HG03196 (cell line): ENCODE results near the gene TBC1D8B.
A peak's percentile ranks its signal among the peaks of the same experiment; 100 is the strongest.
"Not testable (repeated sequence)": the region's sequence is repeated elsewhere in the genome, so short reads cannot be mapped to it uniquely, and the experiment has no call there.

ENCODE experiments used
- ATAC-seq: cut with Tn5 transposase; IDR thresholded peaks from one replicate; pipeline ENCODE4 v1.9.1; 2021; ENCODE audit not compliant: unreplicated experiment

TBC1D8B gene

DNA sequence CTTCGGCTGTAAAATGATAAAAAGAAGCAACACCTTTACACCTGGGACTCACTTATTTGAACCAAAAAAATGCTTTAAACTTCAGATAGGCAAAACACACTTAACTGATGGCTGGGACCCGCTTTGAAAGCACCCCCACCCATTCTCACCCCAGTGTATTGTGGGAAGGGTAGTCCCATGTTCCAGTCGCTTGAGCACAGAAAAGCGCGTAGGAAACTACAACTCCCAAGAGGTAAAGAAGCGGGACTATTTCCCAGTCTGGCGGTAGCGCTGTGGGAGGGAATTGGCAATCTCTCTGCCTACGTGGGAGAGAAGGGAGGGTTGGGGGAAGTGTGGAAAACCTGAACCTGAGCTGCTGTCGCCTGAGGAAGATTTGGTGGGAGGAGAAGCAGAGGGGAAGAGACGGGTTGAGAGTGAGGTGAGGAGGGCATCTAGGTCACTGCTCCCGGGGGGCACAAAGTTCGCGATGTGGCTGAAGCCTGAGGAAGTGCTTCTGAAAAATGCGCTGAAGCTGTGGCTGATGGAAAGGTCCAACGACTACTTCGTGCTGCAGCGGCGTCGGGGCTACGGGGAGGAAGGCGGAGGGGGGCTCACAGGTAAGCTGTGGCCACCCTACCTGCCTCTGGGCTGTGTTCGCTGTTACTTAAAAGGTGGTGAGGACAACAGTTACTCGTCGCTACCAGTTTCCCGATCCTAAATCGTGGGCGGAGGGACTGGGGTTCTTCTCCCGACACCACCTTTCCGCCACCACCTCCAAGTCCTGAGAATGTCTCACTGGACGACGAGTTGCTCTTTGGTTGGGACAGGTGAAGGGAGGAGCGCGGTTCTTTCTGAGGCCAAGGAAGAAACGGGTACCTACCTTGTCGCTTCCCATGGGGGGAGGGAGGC, at the start of gene TBC1D8B:
TBC1D8B (plus strand) TSS at position 286 of the 888 bp plus-strand sequence; CDS start at position 467, 181 bp downstream.
- peak; percentile 97 for ATAC-seq

DNA sequence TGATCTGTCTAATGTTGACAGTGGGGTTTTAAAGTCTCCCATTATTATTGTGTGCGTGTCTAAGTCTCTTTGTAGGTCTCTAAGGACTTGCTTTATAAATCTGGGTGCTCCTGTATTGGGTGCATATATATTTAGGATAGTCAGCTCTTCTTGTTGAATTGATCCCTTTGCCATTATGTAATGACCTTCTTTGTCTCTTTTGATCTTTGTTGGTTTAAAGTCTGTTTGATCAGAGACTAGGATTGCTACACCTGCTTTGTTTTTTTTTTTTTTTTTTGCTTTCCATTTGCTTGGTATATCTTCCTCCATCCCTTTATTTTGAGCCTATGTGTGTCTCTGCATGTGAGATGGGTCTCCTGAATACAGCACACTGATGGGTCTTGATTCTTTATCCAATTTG, 33.2 kb upstream of the TBC1D8B start:
- not testable (repeated sequence) for ATAC-seq

DNA sequence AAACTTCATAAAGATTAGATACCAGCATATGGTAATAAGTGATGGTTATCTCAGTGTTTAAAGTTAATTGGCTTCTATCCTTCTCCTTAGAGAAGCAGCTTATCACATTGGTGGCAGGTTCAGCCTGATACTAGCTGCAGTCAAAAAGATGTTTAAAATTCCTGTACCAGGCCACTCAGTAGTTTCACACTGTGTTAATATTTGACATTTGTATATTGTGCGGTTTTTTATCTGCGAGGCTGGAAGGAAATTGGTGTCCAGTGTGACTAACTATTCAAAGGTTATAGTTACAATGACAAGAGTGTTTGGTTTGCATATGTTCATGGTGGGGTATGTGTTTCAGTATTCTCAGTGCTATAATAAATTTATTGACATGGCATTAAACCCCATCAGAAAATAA, 27.5 kb upstream of the TBC1D8B start:
- no peak for ATAC-seq

DNA sequence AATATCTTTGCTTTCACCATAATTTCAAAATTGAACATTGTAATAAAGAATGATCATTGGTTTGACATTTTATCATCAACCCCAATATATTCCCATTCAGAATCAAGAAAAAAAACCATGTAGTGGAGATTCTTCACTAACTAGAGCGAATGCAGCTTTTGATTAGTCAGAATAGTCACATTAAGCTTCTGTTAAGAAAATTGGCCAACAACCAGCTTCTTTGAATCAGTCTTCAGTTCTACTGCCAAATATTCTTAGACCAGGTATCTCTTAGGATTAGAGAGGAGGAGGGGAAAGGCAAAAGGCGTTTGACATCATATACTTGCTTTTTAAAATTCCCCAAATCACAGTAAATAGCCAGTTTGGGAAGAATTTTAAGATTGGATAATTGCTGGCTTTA, 22.2 kb upstream of the TBC1D8B start:
- ATAC-seq, result no peak

DNA sequence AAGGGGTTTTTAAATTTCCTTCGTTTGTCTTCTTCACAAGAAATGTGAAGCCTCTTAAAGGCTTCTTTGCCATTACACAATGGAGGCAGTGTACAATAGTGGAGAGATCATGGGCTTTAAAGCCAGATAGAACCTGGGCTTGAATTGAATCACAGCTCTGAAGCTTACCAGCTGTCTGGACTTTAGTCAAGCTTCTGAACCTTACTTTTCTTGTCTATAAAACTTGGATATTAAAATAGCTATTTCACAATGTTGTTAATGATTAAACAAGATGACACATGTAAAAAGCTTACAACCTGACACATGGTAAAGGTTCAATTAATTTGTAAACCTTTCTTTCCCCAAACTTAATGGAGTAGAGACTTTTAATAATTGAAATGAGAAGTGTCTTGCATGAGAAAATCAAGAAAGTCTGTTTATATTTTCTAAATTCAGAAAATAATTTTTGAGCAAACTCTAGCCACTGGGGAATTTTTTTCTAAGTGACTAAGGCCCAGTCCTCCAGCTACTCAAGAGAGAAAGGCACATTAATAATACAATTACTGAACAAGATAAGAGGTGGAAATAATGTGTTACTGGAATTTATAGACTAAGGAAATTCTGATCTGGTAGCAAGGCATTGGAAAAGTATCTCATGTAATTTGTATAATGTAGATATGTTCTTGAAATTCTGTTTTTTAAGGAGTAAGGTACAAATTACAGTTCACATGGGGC, 21.7 kb upstream of the TBC1D8B start:
- ATAC-seq, result no peak

DNA sequence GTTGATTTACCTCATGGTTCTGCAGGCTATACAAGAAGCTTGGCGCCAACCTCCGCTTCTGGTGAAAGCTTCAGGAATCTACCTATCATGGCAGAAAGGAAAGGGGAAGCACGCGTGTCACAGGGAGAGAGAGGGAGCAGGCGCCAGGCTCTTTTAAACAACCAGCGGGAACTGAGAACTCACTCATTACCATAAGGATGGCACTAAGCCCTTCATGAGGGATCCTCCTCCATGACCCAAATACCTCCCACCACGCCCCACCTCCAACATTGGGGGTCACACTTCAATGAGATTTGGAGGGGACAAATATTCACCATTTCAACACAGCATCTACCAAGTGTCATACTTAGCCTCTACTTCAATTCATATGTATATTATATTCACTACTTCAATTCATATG, 18.8 kb upstream of the TBC1D8B start:
- ATAC-seq, result no peak

DNA sequence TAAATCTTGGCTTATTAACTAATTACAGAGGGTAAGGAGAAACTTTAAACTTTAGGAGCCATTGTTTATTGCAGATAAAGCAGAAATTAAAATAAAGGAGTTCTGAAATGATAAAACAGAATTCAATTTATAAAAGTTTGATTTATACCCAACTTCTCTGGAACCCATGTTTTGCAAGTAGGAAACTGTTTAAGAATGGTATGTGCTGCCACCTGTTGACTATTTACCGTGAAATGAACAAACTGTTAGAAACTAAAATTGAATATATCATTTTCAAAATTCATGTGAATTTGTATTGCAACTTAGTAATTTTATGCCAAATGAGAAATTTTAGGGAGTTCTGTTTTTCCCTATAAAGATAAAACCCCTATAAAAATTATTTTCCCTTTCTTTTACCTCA, 11.0 kb upstream of the TBC1D8B start:
- ATAC-seq, result no peak

DNA sequence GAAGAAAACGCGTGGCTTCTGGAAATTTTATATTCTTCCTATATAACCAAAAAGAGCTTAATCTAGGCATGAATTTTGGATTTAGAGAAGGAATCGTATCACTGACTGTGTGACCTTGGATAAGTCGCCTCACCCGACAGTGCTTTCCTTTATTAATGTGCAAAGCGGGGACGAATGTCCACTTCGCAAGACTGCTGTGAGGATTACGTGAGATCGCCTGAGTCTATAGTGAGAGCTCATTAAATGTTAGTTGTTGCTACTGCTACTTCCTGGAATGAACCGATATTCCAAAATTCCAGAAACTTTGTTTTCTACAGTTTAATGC, 448 bp upstream of the TBC1D8B start:
- ATAC-seq, result peak; percentile 26

DNA sequence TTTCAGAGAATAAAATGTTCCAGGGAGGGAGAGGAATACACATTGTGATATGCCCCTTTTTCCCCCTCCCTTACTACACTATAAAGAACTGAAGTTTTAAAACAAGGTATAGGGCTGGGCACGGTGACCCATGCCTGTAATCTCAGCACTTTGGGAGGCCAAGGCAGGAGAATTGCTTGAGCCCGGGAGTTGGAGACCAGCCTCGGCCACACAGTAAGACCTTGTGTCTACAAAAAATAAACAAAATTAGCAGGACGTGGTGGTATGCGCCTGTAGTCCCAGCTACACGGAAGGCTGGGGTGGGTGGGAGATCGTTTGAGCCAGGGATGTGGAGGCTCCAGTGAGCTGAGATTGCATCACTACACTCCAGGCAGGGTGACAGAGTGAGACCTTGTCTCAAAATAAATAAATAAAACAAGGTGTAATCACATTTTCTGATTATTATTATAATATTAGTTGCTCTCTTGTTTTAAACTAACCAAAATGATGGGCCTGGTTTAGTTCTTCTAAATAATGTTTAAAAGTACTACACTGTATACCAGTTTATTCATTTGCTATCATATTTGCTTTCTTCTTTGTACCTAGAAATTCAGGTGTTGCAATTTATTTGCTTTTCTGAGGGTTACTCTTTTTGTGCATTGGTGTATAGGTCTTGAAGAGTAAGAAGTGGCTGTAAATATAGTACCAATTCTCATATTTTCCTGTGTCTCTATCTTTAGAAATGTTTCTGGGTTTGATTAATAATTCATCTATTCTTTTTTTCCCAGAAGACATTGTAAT, 8.8 kb downstream of the TBC1D8B start:
- ATAC-seq, result no peak

DNA sequence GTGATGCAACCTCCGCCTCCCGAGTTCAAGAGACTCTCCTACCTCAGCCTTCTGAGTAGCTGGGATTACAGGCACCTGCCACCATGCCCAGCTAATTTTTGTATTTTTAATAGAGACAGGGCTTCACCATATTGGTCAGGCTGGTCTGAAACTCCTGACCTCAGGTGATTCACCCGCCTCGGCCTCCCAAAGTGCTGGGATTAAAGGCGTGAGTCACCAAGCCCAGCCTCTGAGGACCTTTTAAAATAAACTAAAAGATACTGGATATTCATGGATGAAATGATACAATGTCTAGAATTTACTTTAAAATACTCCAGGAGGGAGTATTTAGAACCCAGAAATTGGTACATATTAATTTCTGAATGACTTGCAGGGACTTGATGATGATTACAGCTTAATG, 10.5 kb downstream of the TBC1D8B start:
- not testable (repeated sequence) for ATAC-seq

DNA sequence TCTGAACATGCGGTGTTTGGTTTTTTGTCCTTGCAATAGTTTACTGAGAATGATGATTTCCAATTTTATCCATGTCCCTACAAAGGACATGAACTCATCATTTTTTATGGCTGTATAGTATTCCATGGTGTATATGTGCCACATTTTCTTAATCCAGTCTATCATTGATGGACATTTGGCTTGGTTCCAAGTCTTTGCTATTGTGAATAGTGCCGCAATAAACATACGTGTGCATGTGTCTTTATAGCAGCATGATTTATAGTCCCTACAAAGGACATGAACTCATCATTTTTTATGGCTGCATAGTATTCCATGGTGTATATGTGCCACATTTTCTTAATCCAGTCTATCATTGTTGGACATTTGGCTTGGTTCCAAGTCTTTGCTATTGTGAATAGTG, 11.6 kb downstream of the TBC1D8B start:
- not testable (repeated sequence) for ATAC-seq

DNA sequence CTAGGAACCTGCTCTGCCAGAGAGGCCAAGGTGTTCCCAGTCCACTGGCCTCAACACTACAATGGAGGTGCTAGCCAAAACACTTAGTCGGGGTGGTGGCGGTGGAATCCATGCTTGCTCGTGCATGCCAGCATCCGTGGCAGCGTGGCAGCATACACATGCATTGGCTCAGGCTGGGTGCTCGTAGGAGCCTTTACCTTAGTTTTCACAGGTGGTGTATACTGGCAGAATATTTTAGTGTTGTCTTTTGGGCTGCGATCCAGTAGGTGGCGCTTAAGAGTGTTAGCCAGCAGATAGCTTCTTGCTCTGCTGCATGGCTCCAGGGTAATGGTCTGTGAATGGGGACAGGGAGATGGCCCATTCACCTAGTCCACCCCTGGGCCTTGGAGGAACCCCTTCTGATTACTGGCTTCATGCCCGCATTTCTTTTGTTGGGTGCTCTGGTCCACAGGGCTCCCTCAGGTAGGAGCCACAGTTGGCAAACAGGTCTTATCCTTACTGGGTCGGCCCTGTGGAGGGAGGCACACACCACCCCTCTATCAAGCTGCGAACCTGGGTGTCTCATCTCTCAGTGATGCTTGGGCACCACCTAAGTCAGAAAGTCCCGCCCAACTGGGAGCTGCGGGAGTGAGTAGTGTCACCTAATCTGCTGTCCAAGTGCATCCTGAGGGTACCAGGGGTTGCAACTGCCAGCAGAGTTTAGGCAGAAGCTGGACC, 60.7 kb downstream of the TBC1D8B start:
- no peak for ATAC-seq

DNA sequence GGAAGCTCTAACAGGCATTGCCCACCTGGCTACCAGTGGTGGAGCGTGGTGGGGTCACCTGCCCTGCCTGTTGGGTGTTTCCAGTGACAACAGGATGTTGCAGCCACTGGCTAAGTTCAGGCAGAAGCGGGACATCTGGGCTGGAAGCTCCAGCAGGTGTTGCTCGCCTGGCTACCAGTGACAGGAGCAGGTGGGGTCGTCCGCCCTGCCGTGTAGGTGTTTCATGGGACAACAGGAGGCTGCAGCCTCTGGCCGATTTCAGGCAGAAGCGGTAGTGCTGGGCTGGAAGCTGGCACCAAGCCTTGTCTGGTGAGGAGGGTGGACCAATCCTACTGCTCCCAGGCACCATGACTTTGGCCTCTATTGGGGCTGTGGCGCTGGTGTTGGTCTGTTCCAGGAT, 61.2 kb downstream of the TBC1D8B start:
- ATAC-seq, result no peak

DNA sequence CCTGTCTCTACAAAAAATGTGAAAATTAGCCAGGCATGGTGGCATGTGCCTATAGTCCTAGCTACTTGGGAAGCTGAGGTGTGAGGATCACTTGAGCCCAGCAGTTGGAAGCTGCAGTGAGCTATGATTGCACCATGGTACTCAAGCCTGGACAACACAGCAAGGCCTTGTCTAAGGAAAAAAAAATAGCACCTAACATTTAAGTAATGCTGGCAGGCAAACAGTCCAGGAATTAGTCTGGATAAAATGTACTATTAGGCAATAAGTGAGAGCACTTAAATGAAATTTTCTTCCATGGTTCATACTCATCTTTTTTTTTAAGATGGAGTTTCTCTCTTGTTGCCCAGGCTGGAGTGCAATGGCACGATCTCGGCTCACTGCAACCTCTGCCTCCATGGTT, 70.3 kb downstream of the TBC1D8B start:
- ATAC-seq, result not testable (repeated sequence)

DNA sequence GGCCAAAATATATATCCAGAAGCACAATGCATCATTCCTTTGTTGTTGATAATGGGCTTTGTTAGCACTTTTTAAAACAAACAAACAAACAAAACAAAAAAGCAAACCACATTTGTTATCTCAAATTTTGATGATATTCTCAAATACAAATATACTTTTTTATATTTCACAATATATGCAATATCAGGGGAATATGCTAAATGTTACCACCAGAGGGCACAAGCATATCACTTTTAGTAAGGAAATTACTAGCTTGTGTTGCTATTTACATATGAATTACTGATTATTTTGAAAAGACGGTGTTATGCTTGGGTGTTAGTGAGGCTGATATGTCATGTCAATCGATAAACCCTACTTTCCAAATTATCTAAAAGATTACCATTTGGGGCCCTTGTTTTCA, 71.6 kb downstream of the TBC1D8B start:
- no peak for ATAC-seq

DNA sequence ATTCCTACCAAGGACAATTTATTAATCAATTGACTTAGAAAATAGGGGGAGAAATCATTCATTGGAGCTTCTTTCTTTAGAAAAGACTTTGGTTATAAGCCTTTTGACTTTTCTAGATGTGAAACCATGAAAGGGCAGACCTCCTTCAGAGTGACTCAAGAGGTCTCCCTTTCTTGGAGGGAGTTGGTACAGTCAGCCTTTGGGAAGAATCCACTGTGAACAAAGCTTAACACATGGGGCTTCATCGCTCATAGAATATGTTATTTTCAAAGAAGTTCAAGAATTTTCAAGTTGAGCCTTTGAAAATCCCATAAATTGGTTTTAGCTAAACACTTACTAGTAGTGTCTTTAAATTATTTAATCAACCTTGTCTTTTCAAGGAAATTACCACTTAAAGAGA, 72.7 kb downstream of the TBC1D8B start:
- no peak for ATAC-seq

DNA sequence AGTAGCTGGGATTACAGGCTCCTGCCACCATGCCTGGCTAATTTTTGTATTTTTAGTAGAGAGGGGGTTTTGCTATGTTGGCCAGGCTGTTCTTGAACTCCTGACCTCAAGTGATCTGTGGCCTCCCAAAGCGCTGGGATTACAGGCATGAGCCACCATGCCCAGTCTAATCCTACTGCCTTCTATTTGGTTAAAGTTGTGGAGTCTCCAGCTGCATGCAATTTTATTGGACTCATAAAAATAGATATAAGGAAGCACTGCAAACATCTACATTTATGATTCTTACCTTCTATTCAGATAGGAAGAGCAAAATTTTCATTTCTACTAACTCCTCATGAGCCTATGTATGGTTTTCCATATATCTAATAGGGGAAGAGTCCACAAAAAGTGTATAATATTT, 87.0 kb downstream of the TBC1D8B start:
- ATAC-seq, result no peak

DNA sequence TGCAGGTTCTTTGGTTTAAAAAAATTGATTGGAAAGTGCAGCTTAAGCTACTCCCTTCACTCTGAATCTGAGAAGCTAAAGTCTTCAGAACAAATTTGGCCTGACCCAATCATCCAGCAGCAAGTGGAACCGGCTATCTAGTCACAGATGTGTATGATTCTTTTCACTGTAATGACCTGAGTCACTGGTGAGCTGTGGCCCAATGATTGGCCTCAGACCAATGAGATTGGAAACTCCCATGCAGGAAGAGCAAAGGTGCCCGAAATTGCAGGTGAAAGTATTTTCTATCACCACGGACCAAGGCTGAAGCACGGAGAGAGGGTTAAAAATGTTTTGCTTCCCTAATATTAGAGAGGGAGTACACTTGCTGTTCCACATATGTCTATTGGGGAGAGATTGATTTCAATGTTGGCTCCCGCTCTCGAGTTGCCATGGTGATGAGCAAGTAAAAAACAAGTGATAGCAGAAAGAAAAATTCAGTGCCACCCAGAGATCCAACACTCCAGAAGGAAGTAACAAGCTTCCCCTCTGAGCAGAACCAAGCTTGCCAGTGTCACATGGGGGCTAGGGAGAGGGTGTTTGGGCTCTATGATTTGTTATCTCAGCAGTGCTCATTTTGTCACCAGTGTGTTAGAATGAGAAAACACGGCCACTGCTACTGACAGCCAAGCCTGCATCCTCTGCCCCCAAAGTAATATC, 89.4 kb downstream of the TBC1D8B start:
- no peak for ATAC-seq

DNA sequence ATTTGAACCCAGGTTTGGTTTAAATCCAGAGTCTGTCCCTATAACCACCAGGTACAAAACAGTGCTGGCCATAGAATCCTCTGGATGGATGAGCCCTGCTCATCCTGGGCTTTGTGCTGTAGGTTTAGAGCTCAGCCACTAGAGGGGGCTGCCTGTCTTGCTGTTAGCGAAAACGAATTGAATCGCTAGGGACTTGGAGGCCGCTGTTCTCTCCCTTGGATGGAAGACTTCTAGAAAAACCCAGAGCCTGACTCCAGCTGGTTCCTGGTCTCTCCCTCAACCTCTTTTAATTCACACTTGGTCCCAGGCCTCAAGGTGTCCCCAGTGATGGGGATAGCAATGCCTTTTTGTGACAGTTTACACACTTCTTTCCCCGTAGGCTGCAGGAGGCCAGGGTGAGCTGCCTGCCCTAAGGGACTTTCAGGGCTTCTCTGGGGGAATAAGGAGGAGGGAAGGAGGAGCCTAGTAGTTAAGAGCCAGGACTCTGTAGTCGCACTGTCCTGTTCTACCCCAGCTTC, 92.0 kb downstream of the TBC1D8B start:
- no peak for ATAC-seq

DNA sequence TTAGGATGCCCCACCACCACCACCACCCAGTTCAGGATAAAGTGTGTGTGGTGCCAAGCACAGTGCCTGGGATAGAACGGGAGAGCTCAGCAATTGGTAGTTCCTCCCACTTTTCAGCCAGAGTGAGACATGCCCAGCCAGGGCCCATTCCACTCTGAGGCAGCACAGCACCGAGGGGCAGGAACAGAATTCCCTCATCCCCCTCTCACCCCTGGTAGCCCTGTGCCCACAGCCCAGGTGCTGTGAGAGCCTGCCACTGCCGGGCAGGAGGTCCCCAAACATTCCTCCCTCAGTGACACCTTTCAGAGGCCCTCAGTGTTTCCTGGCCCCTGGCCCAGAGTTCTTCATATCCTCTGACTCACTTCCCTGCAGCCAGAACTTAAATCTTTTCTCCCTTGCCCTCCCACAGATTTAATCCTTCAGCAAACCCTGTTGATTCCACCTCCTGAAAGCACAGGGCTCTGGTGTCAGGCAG, 92.5 kb downstream of the TBC1D8B start:
- no peak for ATAC-seq
